ENCODE measurements around the gene STAB2. TPM values are rescaled to one million over a fixed set of nuclear protein-coding genes. Genes with fewer than 3 reads are reported as not detected.

Gene STAB2
- total RNA-seq, 6 experiments from 2014 or later: 5.5 to 32.2 (median 18.5) TPM

DNA sequence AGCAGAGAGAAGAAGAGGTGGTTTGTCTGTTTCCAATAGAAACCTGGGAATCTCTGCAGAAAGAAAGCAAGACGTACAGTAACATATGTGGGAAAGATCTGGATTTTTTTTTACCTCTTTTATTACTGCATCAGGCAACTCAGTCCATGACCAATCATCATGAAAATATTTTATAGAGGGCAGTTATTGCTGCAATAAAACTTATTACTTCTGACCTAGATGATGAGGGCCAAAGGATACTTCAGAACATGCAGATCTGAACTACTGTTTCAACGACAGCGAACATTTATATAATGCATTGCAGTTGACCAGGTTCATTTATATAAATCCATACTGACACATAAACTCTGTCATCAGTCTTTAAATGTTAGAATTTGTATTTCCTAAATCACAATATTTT, 67.7 kb downstream of the STAB2 start:
- no peak overlapping the region for H3K27ac ChIP-seq
- intact Hi-C loops (cut with DNase I): no loop called here

DNA sequence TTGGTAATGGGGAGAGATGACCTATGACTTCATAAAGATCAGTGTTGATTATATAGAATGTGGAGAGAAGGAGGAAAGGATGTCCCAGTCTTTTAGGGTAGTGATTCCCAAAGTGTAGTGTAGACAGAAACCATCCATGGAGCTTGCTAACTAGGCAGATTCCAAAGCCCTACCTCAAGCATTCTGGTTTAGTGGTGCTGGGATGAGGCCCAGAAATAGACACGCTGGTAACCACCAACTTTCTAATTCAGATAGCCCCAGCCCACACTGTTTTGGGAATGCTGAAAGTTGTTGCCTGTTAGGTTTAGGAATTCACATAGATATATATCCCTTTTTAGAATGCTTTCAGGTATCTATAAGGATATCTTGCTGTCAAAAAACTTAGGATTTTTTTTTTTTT, 69.2 kb downstream of the STAB2 start:
- DNase-seq: no peak
- WGBS (ENCODE audit: insufficient coverage, low coverage, low lambda C conversion rate, missing lambda C conversion rate): 71% methylated on average over 1 of the region's 1 CpG
- intact Hi-C loops (cut with DNase I): no loop called here

More for the DNA sequence above, 67.7 kb downstream of the STAB2 start:
- Histone ChIP-seq H3K9me3 (no peaks in the 10 kb centered on the region), H3K4me1 (no peaks in the 10 kb centered on the region), H3K27me3 (no peaks in the 10 kb centered on the region), H3K4me3 (no peak overlapping the region), H3K36me3 (no peaks in the 10 kb centered on the region)
- TF ChIP-seq, protein P1, sequence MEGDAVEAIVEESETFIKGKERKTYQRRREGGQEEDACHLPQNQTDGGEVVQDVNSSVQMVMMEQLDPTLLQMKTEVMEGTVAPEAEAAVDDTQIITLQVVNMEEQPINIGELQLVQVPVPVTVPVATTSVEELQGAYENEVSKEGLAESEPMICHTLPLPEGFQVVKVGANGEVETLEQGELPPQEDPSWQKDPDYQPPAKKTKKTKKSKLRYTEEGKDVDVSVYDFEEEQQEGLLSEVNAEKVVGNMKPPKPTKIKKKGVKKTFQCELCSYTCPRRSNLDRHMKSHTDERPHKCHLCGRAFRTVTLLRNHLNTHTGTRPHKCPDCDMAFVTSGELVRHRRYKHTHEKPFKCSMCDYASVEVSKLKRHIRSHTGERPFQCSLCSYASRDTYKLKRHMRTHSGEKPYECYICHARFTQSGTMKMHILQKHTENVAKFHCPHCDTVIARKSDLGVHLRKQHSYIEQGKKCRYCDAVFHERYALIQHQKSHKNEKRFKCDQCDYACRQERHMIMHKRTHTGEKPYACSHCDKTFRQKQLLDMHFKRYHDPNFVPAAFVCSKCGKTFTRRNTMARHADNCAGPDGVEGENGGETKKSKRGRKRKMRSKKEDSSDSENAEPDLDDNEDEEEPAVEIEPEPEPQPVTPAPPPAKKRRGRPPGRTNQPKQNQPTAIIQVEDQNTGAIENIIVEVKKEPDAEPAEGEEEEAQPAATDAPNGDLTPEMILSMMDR (IDR thresholded peaks at IDR 0.05): no peak
- no peak for TF ChIP-seq POLR2A (IDR thresholded peaks at IDR 0.05)
- no peak for ATAC-seq
- WGBS (ENCODE audit: insufficient coverage, low coverage, low lambda C conversion rate, missing lambda C conversion rate): 74% methylated on average over 3 of the region's 3 CpGs
- DNase-seq: no peak

DNA sequence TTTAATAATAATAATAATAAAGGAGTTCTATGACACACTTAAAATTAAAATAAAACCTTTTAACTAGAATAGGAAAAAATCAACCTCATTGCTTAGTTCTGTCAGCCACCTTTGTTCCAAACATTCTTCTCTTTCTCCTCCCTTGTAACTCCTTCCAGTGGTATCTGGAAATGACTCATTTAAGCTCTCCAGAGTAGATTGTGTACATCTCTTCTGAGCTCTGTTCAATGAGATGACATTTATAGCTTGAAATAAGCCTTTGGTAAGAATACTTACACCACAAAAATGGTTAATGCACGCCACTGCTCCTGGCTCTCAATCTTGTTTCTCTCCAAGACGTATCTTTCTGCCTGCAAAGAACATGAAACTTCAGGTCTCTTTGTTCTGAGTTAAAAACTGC, 70.3 kb downstream of the STAB2 start:
- ATAC-seq (no peak), DNase-seq (no peak)
- H3K4me3 ChIP-seq: no peak overlapping the region
- H3K9me3 ChIP-seq: no peaks in the 10 kb centered on the region
- H3K27ac ChIP-seq: no peak overlapping the region
- WGBS (ENCODE audit: insufficient coverage, low coverage, low lambda C conversion rate, missing lambda C conversion rate): 16% methylated on average over 2 of the region's 2 CpGs
- no peaks in the 10 kb centered on the region for H3K4me1 ChIP-seq
- intact Hi-C loops (cut with DNase I): no loop called here
- no peaks in the 10 kb centered on the region for H3K36me3 ChIP-seq
- no peaks in the 10 kb centered on the region for H3K27me3 ChIP-seq
- no peak for TF ChIP-seq POLR2A (IDR thresholded peaks at IDR 0.05)
- TF ChIP-seq, protein P1 (IDR thresholded peaks at IDR 0.05): no peak

More for the DNA sequence above, 69.2 kb downstream of the STAB2 start:
- Histone ChIP-seq H3K4me1 (no peaks in the 10 kb centered on the region), H3K36me3 (no peaks in the 10 kb centered on the region), H3K9me3 (no peaks in the 10 kb centered on the region), H3K27me3 (no peaks in the 10 kb centered on the region), H3K27ac (no peak overlapping the region), H3K4me3 (no peak overlapping the region)
- TF ChIP-seq, protein P1 (IDR thresholded peaks at IDR 0.05): no peak
- no peak for TF ChIP-seq POLR2A (IDR thresholded peaks at IDR 0.05)
- ATAC-seq: no peak

DNA sequence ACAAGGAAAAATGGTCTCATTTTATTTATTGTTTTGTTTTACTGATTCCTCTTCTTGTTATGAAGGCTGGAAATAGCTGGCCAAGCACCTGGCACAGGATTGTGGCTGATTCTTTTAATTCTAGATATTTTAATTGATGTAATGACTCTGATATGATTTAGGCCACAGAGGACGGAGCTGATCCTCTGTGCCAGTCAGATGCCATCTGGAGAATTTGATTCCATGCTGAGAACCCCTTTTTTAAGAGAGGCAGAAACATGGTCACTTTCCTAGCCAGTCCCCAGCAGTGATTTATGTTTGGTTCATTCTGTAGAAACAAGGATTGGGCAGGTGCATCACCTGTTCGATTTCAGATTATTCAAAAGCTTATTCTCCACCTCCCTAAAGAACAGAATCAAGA, 77.6 kb downstream of the STAB2 start:
- H3K9me3 ChIP-seq: no peaks in the 10 kb centered on the region
- no peak for TF ChIP-seq POLR2A (IDR thresholded peaks at IDR 0.05)
- TF ChIP-seq, protein P1 (IDR thresholded peaks at IDR 0.05): no peak
- no peaks in the 10 kb centered on the region for H3K4me1 ChIP-seq
- ATAC-seq (no peak), DNase-seq (no peak)
- H3K27me3 ChIP-seq: no peaks in the 10 kb centered on the region
- intact Hi-C loops (cut with DNase I): no loop called here
- H3K4me3 ChIP-seq: no peak overlapping the region
- 50% methylated on average over 2 of the region's 2 CpGs for WGBS (ENCODE audit: insufficient coverage, low coverage, low lambda C conversion rate, missing lambda C conversion rate)
- no peaks in the 10 kb centered on the region for H3K36me3 ChIP-seq
- H3K27ac ChIP-seq: no peak overlapping the region

DNA sequence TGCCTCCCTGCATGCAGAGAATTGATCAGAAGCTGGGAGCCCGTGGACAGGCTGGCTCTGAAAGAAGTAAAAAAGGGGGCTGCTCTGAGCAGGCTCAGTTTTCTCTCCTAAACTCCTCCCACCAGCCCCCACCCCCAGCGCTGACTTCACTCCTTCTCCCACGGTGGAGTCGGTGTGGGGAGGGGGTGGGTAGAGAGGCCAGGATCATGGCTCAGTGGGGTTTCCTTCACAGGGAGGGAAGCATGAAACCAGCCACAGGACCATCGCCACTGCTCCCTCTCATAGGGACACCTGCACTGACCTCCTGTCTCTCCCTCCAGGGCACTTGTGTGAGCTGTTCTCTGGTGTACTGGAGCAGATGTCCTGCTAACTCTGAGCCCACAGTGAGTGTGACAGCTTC, 78.9 kb downstream of the STAB2 start:
- intact Hi-C loops (cut with DNase I): no loop called here
- no peaks in the 10 kb centered on the region for H3K36me3 ChIP-seq
- no peaks in the 10 kb centered on the region for H3K4me1 ChIP-seq
- no peaks in the 10 kb centered on the region for H3K27me3 ChIP-seq
- no peak for TF ChIP-seq POLR2A (IDR thresholded peaks at IDR 0.05)
- TF ChIP-seq, protein P1 (IDR thresholded peaks at IDR 0.05): no peak
- H3K4me3 ChIP-seq: no peak overlapping the region
- DNase-seq (no peak), ATAC-seq (no peak)
- 21% methylated on average over 5 of the region's 5 CpGs for WGBS (ENCODE audit: insufficient coverage, low coverage, low lambda C conversion rate, missing lambda C conversion rate)
- no peaks in the 10 kb centered on the region for H3K9me3 ChIP-seq
- no peak overlapping the region for H3K27ac ChIP-seq

All from right lobe of liver (tissue), 6 donors.